ENCODE measurements around the gene F7. TPM values are rescaled to one million over a fixed set of nuclear protein-coding genes. Genes with fewer than 3 reads are reported as not detected.
A peak's percentile ranks its signal among the peaks of the same experiment; 100 is the strongest.

The F7 gene
- polyA plus RNA-seq, 1 donor: 38.1 TPM

- H3K9me3 ChIP-seq (ENCODE audit: control insufficient read depth, low read depth, low read length): no peaks in the 10 kb centered on the region
- DNase-seq: no peak
- no peak overlapping the region for H3K27ac ChIP-seq (ENCODE audit: low read length)
- 60% methylated on average over 1 of the region's 16 CpGs for WGBS (ENCODE audit: insufficient coverage, low lambda C conversion rate)
- H3K36me3 ChIP-seq (ENCODE audit: control insufficient read depth, insufficient read depth, low read length): no peaks in the 10 kb centered on the region
- H3K4me1 ChIP-seq (ENCODE audit: control insufficient read depth, insufficient read depth, low read length): peaks cover 22% of the 10 kb centered on the region
- no peak overlapping the region for H3K4me3 ChIP-seq (ENCODE audit: low read length)
- H3K27me3 ChIP-seq (ENCODE audit: control insufficient read depth, insufficient read depth, low read length): no peaks in the 10 kb centered on the region
Measured at GRCh38 chr13:113119166-113119821, 13.7 kb downstream of the F7 start.

- Histone ChIP-seq H3K4me3 (ENCODE audit: low read length) (no peak overlapping the region), H3K9me3 (ENCODE audit: control insufficient read depth, low read depth, low read length) (no peaks in the 10 kb centered on the region), H3K36me3 (ENCODE audit: control insufficient read depth, insufficient read depth, low read length) (no peaks in the 10 kb centered on the region), H3K27ac (ENCODE audit: low read length) (no peak overlapping the region), H3K4me1 (ENCODE audit: control insufficient read depth, insufficient read depth, low read length) (peaks cover 24% of the 10 kb centered on the region), H3K27me3 (ENCODE audit: control insufficient read depth, insufficient read depth, low read length) (no peaks in the 10 kb centered on the region)
- DNase-seq: no peak
- 100% methylated on average over 1 of the region's 7 CpGs for whole genome bisulfite sequencing (ENCODE audit: insufficient coverage, low lambda C conversion rate)
Measured at GRCh38 chr13:113119822-113120189, 14.2 kb downstream of the F7 start.

GRCh38 chr13:113120300-113121182 is 14.9 kb downstream of the F7 start:
- H3K4me1 ChIP-seq (ENCODE audit: control insufficient read depth, insufficient read depth, low read length): peaks cover 24% of the 10 kb centered on the region
- no peaks in the 10 kb centered on the region for H3K9me3 ChIP-seq (ENCODE audit: control insufficient read depth, low read depth, low read length)
- WGBS (ENCODE audit: insufficient coverage, low lambda C conversion rate): no CpG with 5 or more reads among the region's 19 CpGs
- H3K27me3 ChIP-seq (ENCODE audit: control insufficient read depth, insufficient read depth, low read length): no peaks in the 10 kb centered on the region
- H3K36me3 ChIP-seq (ENCODE audit: control insufficient read depth, insufficient read depth, low read length): no peaks in the 10 kb centered on the region
- DNase-seq: no peak
- H3K27ac ChIP-seq (ENCODE audit: low read length): no peak overlapping the region
- no peak overlapping the region for H3K4me3 ChIP-seq (ENCODE audit: low read length)

- no CpG with 5 or more reads among the region's 24 CpGs for WGBS (ENCODE audit: insufficient coverage, low lambda C conversion rate)
- Histone ChIP-seq H3K36me3 (ENCODE audit: control insufficient read depth, insufficient read depth, low read length) (no peaks in the 10 kb centered on the region), H3K27me3 (ENCODE audit: control insufficient read depth, insufficient read depth, low read length) (no peaks in the 10 kb centered on the region), H3K4me1 (ENCODE audit: control insufficient read depth, insufficient read depth, low read length) (peaks cover 24% of the 10 kb centered on the region), H3K27ac (ENCODE audit: low read length) (no peak overlapping the region), H3K4me3 (ENCODE audit: low read length) (no peak overlapping the region), H3K9me3 (ENCODE audit: control insufficient read depth, low read depth, low read length) (no peaks in the 10 kb centered on the region)
- DNase-seq: no peak
Measured at GRCh38 chr13:113121183-113121927, 15.8 kb downstream of the F7 start.

GRCh38 chr13:113121928-113122471 is 16.4 kb downstream of the F7 start:
- Histone ChIP-seq H3K36me3 (ENCODE audit: control insufficient read depth, insufficient read depth, low read length) (no peaks in the 10 kb centered on the region), H3K27ac (ENCODE audit: low read length) (peak overlapping the region; percentile 89), H3K9me3 (ENCODE audit: control insufficient read depth, low read depth, low read length) (no peaks in the 10 kb centered on the region), H3K4me1 (ENCODE audit: control insufficient read depth, insufficient read depth, low read length) (peaks cover 24% of the 10 kb centered on the region), H3K27me3 (ENCODE audit: control insufficient read depth, insufficient read depth, low read length) (no peaks in the 10 kb centered on the region), H3K4me3 (ENCODE audit: low read length) (no peak overlapping the region)
- DNase-seq: no peak
- WGBS (ENCODE audit: insufficient coverage, low lambda C conversion rate): 60% methylated on average over 1 of the region's 16 CpGs

- WGBS (ENCODE audit: insufficient coverage, low lambda C conversion rate): no CpG with 5 or more reads among the region's 23 CpGs
Measured at GRCh38 chr13:113122550-113123225, 17.1 kb downstream of the F7 start, which contains the start of gene F10. TSS of gene F10 (plus strand) at chr13:113122799. CDS start at chr13:113122856, 57 bp downstream.

GRCh38 chr13:113123226-113124201 is 17.9 kb downstream of the F7 start:
- Histone ChIP-seq H3K36me3 (ENCODE audit: control insufficient read depth, insufficient read depth, low read length) (no peaks in the 10 kb centered on the region), H3K27ac (ENCODE audit: low read length) (peak overlapping the region; percentile 89), H3K4me1 (ENCODE audit: control insufficient read depth, insufficient read depth, low read length) (peaks cover 24% of the 10 kb centered on the region), H3K9me3 (ENCODE audit: control insufficient read depth, low read depth, low read length) (no peaks in the 10 kb centered on the region), H3K4me3 (ENCODE audit: low read length) (peak overlapping the region; percentile 61), H3K27me3 (ENCODE audit: control insufficient read depth, insufficient read depth, low read length) (no peaks in the 10 kb centered on the region)
- DNase-seq: peak in 1 of 2 donors; percentile 25
- no CpG with 5 or more reads among the region's 29 CpGs for WGBS (ENCODE audit: insufficient coverage, low lambda C conversion rate)

More at GRCh38 chr13:113122550-113123225, 17.1 kb downstream of the F7 start, which contains the start of gene F10:
- H3K27ac ChIP-seq (ENCODE audit: low read length): peak within 1 kb of the TSS; percentile 89
- peak within 1 kb of the TSS; percentile 61 for H3K4me3 ChIP-seq (ENCODE audit: low read length)
- H3K4me1 ChIP-seq (ENCODE audit: control insufficient read depth, insufficient read depth, low read length): peaks cover 24% of the 10 kb centered on the region
- no peaks in the 10 kb centered on the region for H3K9me3 ChIP-seq (ENCODE audit: control insufficient read depth, low read depth, low read length)
- H3K27me3 ChIP-seq (ENCODE audit: control insufficient read depth, insufficient read depth, low read length): no peaks in the 10 kb centered on the region
- peak; percentile 95 to 97 for DNase-seq
- no peaks in the 10 kb centered on the region for H3K36me3 ChIP-seq (ENCODE audit: control insufficient read depth, insufficient read depth, low read length)

GRCh38 chr13:113124211-113124970 is 18.8 kb downstream of the F7 start:
- WGBS (ENCODE audit: insufficient coverage, low lambda C conversion rate): no CpG with 5 or more reads among the region's 19 CpGs
- no peak for DNase-seq
- H3K9me3 ChIP-seq (ENCODE audit: control insufficient read depth, low read depth, low read length): peaks cover under 1% of the 10 kb centered on the region

More at GRCh38 chr13:113124211-113124970, 18.8 kb downstream of the F7 start:
- H3K4me1 ChIP-seq (ENCODE audit: control insufficient read depth, insufficient read depth, low read length): peaks cover 24% of the 10 kb centered on the region
- H3K27me3 ChIP-seq (ENCODE audit: control insufficient read depth, insufficient read depth, low read length): no peaks in the 10 kb centered on the region
- no peak overlapping the region for H3K27ac ChIP-seq (ENCODE audit: low read length)
- H3K4me3 ChIP-seq (ENCODE audit: low read length): no peak overlapping the region
- no peaks in the 10 kb centered on the region for H3K36me3 ChIP-seq (ENCODE audit: control insufficient read depth, insufficient read depth, low read length)
